NCI-H187 (cell line): ENCODE results near the gene KHDRBS1.
"Not testable (repeated sequence)": the region's sequence is repeated elsewhere in the genome, so short reads cannot be mapped to it uniquely, and the experiment has no call there.

Source experiments
- DNase-seq, 2 experiments: peaks; one replicate each; lab custom pipeline; 2025; lab: John Stamatoyannopoulos, UW

The KHDRBS1 gene

GRCh38 chr1:32014199-32014947 is 705 bp downstream of the KHDRBS1 start:
- DNase-seq, result peak; percentile 3 to 17

GRCh38 chr1:32014948-32015273 is 1.2 kb downstream of the KHDRBS1 start:
- DNase-seq, result no peak

DNA sequence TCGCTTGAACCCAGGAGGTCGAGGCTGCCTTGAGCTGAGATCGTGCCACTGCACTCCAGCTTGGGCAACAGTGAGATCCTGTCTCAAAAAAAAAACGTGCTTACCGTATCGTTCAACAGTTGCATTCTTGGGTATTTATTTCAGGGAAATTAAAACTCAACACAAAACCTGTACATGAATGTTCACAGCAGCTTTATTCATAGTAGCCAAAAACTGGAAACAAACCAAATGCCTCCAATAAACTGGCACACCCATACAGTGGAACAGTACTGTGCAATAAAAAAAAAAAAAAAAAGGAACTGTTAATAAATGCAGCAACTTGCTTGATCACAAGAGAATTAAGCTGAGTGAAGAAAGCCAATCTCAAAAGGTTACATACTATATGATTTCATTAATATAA is 6.7 kb downstream of the KHDRBS1 start:
- no peak for DNase-seq

- DNase-seq, result not testable (repeated sequence)
These were observed 7.9 kb downstream of the KHDRBS1 start for GRCh38 chr1:32021574-32022018.

DNA sequence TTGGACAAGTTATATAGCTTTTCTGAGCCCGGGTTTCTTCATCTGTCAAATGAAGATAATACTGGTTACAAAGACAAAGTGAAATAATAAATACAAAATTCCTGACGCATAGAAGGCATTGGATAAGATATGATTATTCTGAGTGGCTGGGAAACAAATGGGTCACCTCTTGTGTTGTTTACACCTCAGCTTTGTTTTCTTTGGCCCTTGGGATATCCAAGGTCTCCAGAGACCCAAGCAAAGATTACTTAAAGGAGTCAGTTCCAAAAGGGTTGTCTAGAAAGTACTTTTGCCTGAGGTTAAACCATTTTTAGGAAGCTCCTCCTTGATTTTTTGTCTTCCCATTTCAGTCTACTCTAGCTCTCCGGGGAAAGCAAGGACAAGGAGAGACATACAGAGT is 9.7 kb downstream of the KHDRBS1 start:
- DNase-seq, result no peak

DNA sequence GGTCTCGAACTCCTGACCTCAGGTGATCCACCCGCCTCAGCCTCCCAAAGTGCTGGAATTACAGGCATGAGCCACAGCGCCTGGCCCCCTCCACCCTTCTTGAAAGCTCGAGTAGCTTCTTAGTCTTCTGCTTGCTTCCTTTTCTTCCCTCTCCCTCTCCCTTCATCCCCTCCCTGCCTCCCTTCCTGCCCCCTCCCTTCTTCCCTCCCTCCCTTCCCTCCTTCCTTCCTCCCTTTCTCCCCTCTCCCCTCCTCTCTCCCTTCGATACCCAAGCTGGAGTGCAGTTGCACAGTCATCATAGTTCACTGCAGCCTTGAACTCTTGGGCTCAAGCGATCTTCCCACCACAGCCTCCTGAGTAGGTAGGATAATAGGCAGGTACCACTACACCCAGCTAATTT is 11.8 kb downstream of the KHDRBS1 start:
- no peak for DNase-seq

DNA sequence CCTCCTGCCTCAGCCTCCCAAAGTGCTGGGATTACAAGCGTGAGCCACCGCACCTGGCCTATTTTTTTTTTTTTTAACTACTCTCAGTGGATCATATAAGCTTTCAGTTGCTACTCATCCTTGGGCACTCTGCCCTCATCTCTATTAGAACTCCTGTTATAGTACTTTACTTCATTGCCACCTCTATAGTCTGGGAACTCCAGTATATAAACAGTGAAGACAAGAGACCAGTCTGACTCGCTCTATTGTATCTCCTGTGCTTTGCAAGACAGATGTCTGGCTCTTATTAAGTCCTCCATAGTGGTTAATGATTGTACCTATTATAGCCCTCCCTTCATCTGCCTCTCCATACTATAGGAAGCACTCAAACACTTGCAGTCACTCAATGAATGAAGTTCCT is 15.1 kb downstream of the KHDRBS1 start:
- no peak for DNase-seq

DNA sequence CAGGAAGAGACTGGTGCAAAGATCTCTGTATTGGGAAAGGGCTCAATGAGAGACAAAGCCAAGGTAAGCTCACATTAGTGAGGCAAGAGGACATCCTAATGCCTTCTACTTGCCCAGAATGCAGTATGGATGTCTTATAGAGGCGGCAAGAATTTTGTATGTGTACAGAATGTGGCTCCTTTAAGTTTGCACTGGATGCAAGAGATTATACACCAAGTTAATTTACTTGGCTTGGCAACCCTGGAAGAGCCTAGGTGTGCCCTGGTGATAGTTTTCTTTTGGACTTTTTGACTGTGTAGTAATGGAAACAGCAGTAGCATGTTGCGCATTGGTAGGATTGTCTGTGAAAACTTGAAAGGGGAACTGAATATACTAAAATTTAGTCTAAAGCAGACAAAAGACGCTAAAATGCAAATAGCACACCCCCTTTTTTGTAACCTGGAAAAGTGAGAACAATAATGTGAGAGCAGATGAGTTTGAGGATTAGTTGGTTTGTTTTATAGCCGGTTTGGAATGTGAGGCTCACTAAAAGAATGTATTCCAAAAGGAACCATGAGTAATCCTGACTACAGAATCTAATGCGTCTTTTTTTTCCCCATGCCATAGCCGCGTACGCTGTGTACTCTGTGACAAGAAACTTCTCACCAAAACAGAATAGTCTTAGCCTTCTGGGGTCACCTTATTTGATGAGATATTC is 18.1 kb downstream of the KHDRBS1 start:
- no peak for DNase-seq

GRCh38 chr1:32032275-32032615 is 18.6 kb downstream of the KHDRBS1 start:
- DNase-seq, result no peak

GRCh38 chr1:32035119-32035518 is 21.5 kb downstream of the KHDRBS1 start:
- no peak for DNase-seq

- DNase-seq, result no peak
These were observed 27.0 kb downstream of the KHDRBS1 start for GRCh38 chr1:32040711-32041110.

GRCh38 chr1:32042330-32042729 is 28.7 kb downstream of the KHDRBS1 start:
- no peak for DNase-seq

DNA sequence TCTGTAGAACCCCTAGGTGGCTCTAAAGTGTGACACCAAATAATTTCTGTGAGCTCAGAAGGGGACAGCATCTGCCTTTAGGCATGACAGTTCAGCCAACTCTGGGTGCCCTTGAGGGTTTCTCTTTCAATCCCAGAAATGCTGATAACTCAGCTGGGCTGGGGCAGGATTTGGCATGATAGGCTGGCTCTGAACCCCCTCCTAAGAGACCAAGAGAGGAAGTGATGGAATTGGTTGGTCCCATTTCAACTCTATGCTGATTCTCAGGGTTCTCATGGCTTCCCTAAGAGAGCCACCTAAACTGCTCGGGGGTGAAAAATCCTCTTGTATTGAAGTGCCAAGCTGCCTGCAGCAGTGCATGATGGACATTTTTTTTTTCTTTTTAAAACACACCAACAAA is 30.6 kb downstream of the KHDRBS1 start:
- DNase-seq, result no peak

GRCh38 chr1:32045772-32046171 is 32.1 kb downstream of the KHDRBS1 start:
- no peak for DNase-seq

DNA sequence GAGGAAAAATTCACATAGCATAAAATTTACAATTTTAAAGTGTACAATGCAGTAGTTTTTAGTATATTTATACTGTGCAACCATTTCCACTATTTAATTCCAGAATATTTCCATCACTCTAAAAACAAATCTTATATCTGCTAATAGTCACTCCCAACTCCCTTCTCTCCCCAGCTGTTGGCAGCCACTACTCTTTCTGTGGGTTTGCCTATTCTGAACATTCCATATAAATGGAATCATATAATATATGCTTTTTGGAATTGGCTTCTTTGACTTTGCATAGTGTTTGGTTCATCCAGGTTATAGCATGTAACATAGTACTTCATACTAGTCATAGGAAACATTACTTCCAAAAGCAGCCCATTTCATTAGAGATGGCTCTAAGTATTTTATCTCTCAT is 34.0 kb downstream of the KHDRBS1 start:
- DNase-seq, result no peak

- DNase-seq, result no peak
These were observed 34.8 kb downstream of the KHDRBS1 start for GRCh38 chr1:32048440-32048839.

- no peak for DNase-seq
These were observed 38.0 kb downstream of the KHDRBS1 start for GRCh38 chr1:32051706-32052105.

DNA sequence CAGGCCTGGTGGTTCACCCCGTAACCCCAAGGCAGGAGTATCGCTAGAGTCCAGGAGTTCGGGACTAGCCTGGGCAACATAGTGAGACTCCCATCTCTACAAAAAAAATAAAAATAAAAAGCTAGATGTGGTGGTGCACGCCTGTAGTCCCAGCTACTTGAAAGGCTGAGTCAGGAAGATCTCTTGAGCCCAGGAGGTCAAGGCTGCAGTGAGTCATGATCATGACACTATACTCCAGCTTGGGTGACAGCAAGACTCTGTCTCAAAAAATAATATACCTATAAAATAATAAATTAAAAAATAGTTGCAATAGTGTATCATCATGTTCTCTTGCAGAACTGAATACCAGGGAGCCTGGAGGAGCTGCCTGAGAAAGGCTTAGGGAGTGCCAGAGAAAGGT is 39.2 kb downstream of the KHDRBS1 start:
- no peak for DNase-seq

DNA sequence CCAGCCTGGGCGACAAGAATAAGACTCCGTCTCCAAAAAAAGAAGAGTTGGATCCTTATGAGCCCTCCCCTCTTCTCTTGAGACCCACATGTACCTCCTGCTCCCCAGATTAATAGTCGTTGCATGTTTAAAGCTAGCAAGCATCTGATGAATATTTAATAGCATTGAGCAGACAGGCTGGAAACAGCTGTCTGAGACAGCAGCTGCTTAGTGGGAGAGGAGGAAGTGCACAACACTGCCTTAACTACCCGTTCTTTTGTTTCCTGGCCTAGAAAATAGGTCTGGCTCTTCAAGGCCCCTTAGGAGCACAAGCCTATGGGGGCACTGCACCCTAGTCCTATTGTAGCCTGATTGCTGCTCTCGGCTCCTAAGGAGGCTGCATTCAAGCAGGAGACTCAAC is 41.7 kb downstream of the KHDRBS1 start:
- no peak for DNase-seq

GRCh38 chr1:32056598-32056997 is 42.9 kb downstream of the KHDRBS1 start:
- no peak for DNase-seq

DNA sequence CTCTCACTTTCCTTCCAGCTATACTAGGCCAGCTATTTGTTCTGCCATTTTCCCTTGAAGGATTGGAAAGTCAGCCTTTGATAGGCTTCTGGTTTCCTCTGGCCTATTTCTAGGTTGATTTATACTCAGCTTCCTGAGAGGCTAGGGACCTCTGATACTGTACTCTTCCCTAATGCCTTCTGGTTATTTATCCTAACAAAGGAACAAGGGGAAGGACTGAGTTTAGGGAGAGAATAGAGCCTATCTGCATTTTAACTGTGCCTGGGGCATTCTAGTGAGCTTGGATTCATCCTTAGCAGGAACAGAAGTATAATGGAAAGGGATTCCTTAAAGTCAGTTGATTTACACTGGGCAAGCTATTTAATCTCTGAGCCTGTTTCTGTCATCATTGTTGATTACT is 47.2 kb downstream of the KHDRBS1 start:
- DNase-seq, result no peak

DNA sequence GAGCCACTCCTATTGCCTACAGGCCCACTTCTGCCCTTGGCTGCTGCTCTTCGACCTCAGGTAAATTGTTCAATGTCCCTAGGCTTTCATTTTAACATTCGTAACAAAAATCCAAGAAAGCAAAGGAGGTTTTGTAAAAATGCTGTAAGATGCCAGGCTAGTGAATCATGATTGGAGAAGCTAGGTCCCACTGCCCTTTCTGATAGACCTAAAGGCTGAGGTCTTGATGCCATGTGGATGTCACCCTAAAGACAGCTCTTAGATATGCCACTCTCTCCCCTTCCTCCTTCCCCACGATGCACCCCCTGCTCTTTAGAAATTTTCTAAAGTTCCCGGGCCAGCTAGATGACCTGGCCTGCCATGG is 49.2 kb downstream of the KHDRBS1 start:
- no peak for DNase-seq

DNA sequence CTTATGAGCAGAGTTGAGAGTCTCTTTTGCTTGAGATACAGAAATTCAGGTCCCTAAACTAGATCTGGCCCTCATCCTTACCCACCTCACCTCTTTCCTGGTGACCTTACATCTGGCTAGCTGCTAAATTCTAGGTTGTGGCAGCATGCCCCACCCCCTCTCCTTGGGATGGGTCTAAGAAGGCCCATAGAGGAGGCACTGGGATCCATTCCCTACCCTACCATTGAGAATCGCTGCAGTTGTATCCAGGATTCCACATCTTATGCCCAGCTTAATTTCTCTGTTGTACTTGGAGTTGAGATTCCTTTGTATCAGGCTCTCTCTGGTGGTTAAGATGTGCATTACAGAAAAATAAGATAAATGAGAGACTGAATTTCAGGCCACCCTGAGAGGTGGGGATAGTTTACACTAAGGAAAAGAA is 49.6 kb downstream of the KHDRBS1 start:
- no peak for DNase-seq
